GM19351 (cell line): ENCODE data around the gene COL4A2.

Experiments
- ATAC-seq: cut with Tn5 transposase; IDR thresholded peaks from one replicate; pipeline ENCODE4 v1.9.1; 2021; ENCODE audit warnings: mild to moderate bottlenecking, moderate library complexity; ENCODE audit not compliant: unreplicated experiment

Gene COL4A2

DNA sequence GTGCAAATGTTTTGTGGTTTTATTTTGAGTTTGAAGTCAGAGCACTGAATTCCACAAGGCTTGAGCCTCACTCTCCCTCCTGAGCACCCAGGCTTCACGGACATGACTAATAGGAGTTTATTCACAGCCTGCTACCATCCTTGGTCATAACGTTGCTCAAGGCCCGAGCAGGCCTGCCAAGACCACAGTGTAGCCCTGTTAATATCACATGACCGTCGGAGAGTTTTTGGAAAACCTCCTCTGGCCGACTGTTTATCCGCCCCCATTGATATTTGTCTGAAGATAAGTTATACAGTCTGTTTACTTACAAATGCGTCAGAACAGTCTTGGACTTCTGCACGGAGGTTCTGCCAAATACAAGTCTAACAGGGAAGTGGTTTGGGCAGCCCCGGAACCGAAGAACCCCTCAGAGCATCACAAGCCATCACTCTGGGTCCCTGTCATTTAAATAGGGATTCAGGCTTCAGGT, 89.9 kb downstream of the COL4A2 start:
- no peak for ATAC-seq

DNA sequence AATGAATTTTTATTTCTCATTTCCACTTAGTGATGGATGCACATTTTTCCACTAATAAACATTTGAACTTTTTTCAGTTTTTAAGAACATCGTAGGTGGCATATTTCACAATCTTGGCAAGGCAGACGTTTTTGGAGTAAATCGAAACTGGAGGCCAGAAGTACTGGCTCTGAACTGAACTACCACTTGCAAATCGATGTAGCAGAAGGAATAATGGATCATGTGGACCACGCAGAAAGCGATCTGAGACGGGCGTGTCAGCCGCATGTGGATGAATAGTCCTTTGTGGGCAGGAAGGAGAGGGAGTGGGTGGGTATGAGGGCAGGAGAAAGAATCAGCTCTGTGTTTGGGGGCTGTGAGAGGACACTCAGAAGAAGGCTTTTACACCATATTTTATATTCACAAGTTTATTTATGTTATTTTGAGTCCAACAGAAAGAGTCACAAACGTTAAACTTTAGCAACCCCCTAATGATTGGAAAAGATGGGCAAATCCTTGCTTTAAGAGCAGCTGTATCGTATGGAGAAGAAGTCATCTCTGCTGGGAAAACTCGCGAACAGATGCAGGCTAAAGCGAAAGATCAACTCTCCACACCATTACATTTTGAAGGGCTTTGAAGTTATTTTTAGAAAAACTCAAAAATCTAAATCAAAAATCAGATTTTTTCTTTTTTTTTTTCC, 90.5 kb downstream of the COL4A2 start:
- ATAC-seq, result no peak

GRCh38 chr13:110398564-110399507, 91.8 kb downstream of the COL4A2 start:
- no peak for ATAC-seq

DNA sequence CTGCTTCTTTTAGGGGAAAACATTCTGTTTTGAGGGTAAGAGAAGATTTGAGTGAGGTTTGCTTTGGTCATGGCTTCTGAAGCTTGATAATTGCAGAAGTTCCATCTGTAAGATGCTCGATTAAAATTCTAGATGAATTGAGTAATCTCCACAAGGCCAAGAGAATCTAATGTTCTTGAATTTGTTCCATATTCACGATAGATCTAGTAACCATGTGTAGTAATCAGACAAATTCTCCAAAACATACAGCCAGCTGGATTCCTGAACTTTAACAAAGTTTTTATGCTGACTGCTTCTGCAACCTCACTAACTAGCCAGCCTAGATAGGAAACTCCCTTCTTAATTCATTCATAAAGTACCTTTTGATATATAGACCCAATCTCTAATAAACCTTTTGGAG, 92.7 kb downstream of the COL4A2 start:
- ATAC-seq, result no peak

- ATAC-seq, result no peak
These were observed 93.9 kb downstream of the COL4A2 start for GRCh38 chr13:110400786-110401533.

GRCh38 chr13:110402299-110403069, 95.4 kb downstream of the COL4A2 start:
- no peak for ATAC-seq

DNA sequence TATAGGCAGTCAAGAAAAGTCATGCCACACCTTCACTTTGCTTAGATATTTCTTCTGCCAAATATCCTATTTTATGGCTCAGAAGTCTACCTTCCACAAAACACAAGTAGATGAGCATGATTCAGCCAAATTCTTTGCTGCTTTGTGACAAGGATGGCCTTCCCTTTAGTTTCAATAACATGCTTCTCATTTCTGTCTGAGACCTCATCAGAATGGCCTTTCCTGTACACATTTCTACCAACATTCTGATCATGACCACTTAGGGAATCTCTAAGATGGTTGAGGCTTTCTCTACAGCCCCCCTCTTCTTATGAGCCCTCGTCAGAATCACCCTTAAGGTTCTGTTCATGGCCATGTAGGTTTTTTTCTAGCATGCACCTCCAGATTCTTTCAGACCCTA, 96.2 kb downstream of the COL4A2 start:
- no peak for ATAC-seq

- ATAC-seq, result no peak
These were observed 96.6 kb downstream of the COL4A2 start for GRCh38 chr13:110403721-110404120.

DNA sequence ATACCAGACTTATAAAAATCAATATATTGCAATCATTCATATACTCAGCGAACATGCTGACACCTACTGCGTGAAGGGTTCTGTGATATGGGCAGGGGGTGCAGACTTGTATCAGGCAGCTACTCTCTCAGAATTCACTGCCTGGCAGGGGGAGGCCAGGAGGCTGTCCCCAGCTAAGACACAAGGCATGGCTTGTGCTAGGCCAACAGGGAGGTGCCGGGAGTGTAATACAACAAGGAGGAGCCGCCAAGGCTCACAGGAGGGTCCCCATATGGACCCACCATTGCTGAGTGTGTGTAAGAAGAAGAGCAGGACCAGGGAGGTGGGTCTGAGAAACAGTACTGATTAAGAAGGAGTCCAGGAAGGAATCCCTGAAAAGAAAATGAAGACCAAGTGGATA, 97.2 kb downstream of the COL4A2 start:
- ATAC-seq, result no peak

DNA sequence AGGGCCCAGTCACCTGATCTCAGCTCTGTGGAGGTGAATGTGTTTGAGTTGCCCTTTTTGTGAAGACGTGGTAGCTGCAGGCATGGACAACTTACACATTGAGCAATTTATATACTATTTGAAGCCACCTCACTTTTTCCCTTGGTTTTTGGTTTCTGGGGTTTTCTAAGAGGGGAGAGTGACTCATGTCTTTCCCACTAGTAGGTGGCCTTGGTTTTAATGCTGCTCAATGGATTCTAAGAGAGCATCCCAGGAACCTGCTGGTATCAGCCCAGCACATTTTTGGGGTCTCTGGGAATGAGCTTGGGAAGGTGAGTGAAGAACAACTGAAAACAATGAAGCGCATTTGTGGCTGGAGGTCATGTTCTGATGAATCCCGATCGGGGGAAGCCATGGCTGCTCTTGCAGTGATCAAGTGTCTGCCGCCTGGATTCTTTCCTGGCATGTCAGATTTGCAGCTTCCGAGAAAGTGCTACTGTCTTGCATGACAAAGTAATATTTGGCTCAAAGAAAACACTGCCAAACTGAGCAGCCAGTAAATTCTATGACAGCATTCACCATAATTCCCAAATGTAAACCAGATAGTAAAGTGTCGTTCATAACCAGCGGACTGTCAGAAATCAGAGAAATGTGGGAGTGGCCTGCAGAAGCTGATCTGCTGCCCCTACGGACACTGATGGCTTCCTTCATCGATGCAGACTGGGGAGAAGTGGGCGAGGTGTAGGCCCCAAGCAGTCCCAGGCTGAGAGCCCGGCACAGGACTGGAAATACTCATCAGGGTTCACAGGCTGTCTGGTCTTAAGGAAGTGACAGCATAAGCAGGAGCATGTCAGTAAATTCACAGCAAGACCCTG, 98.7 kb downstream of the COL4A2 start:
- ATAC-seq, result no peak

DNA sequence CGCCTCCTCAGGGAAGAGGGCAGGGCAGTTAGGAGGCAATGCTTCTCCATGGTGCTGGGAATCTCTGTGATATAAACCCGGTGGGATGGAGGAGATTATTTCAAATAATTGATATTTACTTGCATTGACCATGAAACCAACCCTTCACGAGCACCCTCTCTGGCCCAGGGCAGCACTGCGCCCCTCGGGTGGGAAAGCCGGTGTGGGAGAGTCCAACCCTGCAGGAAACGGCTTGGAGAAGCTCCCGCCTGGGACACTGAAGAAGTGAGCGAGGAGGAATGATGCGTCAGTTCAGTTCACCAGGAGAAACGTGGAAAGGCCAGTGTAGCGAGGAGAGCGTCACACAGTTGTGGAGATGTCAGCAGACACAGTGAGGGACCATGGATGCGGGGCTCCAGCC, 99.9 kb downstream of the COL4A2 start:
- ATAC-seq, result no peak

GRCh38 chr13:110407531-110407930, 100.4 kb downstream of the COL4A2 start:
- ATAC-seq, result no peak

GRCh38 chr13:110408286-110408685, 101.2 kb downstream of the COL4A2 start:
- no peak for ATAC-seq

DNA sequence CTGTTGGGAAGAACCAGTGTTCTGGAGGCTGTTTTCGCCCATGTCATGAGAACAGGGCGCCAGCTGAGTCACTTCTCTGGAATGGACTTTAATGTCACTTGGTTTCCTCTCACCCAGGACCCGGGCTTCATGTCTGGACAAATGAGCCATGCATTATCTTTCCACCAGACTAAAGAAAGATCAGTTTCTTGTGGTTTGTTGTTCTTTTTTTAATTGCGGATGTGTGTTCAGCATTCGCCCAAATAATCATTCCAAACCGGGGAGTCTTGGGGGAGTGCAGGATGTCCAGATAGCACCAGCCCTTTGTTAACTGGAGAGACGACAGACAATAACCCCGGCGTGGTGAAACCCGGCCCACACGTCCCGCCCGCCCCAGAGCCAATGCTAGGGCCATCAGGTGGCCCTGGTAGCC, 102.5 kb downstream of the COL4A2 start:
- no peak for ATAC-seq

- no peak for ATAC-seq
These were observed 102.9 kb downstream of the COL4A2 start for GRCh38 chr13:110410000-110410399.

DNA sequence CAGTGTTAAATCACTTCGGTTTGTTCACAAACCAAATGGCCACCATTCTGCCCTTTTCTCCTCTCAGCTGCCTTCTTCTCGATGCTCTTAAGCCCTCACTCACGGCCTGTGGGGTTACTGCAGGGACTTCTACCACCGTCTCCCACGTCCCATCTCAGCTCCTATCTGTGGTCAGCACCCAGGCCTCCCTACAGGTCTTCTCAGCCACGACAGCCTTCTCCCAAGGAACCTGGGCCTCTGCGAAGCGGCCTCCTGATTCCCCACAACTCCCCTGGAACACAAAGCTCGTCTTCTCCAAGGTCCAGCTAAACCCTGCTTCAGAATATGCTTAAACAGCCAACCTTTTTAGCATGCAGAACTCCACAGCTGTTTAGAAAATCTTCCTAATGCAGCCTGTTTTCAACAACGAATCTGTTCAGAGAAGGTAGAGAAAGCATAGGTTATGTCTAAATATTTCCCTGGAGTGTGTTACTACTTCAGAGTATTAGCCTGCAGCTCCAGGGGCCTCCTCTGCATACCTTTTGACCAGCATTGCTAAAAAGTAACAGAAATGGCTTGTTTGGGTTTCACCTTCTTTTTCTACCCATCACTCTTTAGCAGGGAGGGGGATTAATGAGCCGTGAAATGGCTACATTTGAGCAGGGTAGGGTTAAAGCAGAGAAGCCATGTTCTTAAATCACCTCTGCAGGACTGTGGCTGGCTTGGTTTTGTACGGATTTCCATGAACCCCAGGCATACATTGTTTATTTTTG, 104.0 kb downstream of the COL4A2 start:
- no peak for ATAC-seq

DNA sequence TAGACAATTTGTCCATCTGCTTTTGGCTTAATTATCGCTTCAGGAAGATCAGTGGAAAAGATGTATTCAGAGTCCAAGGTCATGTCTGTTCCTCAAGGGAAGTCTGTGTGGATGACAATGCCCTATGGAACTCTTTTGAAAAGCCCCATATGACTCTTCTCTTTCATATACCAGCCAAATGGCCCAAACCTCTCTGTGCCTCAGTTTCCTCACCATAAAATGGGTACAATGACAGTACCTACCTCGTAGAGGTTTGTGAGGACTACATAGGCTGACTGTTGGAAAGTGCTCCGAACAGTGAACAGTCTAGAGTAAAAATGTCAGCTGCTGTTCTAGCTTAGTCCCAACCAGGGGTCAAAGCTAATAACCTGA, 104.6 kb downstream of the COL4A2 start:
- peak; percentile 2 for ATAC-seq

DNA sequence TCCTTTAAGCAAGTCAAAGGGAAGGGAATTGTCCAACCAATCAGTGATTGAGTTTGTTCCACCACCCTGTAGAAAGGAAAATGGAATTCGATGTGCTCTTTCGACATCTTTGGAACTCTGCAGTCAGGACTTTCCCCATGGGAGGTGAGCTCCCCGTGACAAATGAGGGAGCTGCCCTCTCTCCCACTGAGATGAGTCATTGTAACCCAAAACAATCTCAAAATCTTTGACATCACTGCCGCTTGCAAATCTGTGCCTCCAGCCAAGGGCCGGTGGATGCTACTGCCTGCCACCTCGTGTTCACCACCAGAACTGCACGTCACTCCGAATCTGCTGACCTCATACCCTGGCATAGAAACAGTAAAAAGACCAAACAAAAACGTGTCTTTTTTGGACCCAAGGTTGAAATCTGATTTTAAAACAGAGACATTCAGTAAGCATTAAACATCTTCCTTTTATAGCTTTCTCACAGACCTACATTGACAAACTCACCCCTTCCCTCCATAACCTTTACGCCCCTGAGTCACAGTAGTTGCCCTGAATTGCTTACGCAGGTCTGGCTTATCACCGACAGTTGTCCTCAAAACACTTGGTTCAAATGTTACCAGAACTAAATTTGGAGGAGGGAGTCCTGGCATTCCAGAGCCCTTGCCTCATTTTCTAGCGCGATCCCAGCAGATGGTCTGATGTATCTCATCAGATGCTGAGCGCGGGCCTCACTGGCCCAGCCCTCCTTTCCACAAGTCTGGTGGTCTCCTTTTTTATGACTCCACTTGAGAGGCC, 105.2 kb downstream of the COL4A2 start:
- ATAC-seq, result peak; percentile 94
